HL-60 (cell line): Measurements from ENCODE around the gene ASCL1.

Source experiments
- DNase-seq, 2 experiments: peaks; one replicate each; pipeline ENCODE4 v3.0.0-alpha.2; 2010 to 2020; ENCODE audit warnings: low read depth in 1 of 2, low spot score in 1 of 2
- H3K27ac ChIP-seq: fragments of 250-450 bp; sonication (Bioruptor Pico); replicated peaks from 2 replicates; pipeline ENCODE4 v1.5.1; 2020; ENCODE audit warnings: mild to moderate bottlenecking, moderate library complexity
- H3K27me3 ChIP-seq: fragments of 250-450 bp; sonication (Bioruptor Pico); 2 replicates; pipeline ENCODE4 v1.5.1; 2021; ENCODE audit warnings: mild to moderate bottlenecking, moderate library complexity; ENCODE audit not compliant: insufficient read depth, poor library complexity, severe bottlenecking
- H3K4me3 ChIP-seq: replicated peaks from 2 replicates; pipeline ENCODE4 v1.5.1; 2011; ENCODE audit warnings: mild to moderate bottlenecking, control low read depth, low read length; ENCODE audit not compliant: insufficient read depth
- GABPA ChIP-seq: IDR thresholded peaks from 2 replicates; pipeline ENCODE4 v1.6.1; 2012; ENCODE audit warnings: low read depth
- POLR2AphosphoS5 ChIP-seq: IDR thresholded peaks from 2 replicates; pipeline ENCODE4 v1.6.1; 2012; ENCODE audit warnings: low read depth
- REST ChIP-seq: IDR thresholded peaks from 2 replicates; pipeline ENCODE4 v1.6.1; 2012; ENCODE audit warnings: low read depth; ENCODE audit not compliant: insufficient replicate concordance
- SPI1 ChIP-seq: IDR thresholded peaks from 2 replicates; pipeline ENCODE4 v1.6.1; 2012; ENCODE audit warnings: low read depth, mild to moderate bottlenecking, borderline replicate concordance
- TF ChIP-seq, protein P1 (sequence below): IDR thresholded peaks from one replicate; pipeline ENCODE4 v1.5.1; 2011; ENCODE audit warnings: low read length, control low read depth, inconsistent platforms; ENCODE audit not compliant: insufficient read depth

Gene ASCL1

GRCh38 chr12:102918840-102919239 is 38.6 kb upstream of the ASCL1 start:
- H3K4me3 ChIP-seq: no peak overlapping the region
- no peak for DNase-seq
- no peak overlapping the region for H3K27ac ChIP-seq
- no peaks in the 10 kb centered on the region for H3K27me3 ChIP-seq
- no peak for TF ChIP-seq SPI1
- TF ChIP-seq, protein P1, sequence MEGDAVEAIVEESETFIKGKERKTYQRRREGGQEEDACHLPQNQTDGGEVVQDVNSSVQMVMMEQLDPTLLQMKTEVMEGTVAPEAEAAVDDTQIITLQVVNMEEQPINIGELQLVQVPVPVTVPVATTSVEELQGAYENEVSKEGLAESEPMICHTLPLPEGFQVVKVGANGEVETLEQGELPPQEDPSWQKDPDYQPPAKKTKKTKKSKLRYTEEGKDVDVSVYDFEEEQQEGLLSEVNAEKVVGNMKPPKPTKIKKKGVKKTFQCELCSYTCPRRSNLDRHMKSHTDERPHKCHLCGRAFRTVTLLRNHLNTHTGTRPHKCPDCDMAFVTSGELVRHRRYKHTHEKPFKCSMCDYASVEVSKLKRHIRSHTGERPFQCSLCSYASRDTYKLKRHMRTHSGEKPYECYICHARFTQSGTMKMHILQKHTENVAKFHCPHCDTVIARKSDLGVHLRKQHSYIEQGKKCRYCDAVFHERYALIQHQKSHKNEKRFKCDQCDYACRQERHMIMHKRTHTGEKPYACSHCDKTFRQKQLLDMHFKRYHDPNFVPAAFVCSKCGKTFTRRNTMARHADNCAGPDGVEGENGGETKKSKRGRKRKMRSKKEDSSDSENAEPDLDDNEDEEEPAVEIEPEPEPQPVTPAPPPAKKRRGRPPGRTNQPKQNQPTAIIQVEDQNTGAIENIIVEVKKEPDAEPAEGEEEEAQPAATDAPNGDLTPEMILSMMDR: no peak
- no peak for TF ChIP-seq GABPA
- no peak for TF ChIP-seq POLR2AphosphoS5
- no peak for TF ChIP-seq REST

DNA sequence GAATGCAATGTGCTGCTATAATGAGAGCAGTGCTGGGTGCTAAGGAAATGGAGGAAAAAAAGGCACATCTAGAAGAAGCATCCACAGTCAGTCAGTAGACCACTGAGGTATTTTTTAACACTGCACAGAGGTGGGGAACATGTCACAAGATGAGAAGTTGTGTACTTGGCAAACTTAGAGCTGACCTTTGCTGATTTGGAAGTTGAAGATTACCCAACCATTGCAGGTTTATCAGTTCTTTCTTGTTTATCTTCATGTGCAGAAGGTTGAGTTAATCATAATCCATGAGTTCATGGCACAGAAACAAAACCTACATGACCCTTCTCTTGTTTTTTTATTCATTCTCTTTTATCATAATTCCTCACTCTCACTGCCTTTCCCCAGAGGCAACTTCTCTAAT is 37.2 kb upstream of the ASCL1 start:
- Histone ChIP-seq H3K4me3 (no peak overlapping the region), H3K27ac (no peak overlapping the region), H3K27me3 (no peaks in the 10 kb centered on the region)
- no peak for DNase-seq
- TF ChIP-seq SPI1: no peak
- no peak for TF ChIP-seq POLR2AphosphoS5
- no peak for TF ChIP-seq REST
- TF ChIP-seq, protein P1: no peak
- no peak for TF ChIP-seq GABPA

DNA sequence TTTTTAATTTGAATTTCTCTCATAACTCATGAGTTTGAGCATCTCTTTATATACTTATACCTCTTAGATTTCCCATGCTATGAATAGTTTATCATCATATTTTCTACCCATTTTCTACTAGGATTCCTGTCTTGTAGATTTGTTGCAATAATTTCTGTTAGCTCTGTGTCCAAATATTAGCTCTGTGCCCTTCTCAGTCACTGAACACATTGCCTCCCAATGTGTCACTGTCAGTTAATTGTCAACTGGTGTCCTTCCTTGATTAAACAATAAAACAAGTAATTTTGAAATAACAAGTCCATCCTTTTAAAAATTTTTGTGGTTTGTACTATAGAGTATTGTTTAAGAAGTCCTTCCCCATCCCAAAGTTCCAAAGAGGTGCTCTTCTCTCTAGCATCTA is 36.2 kb upstream of the ASCL1 start:
- H3K4me3 ChIP-seq: no peak overlapping the region
- no peaks in the 10 kb centered on the region for H3K27me3 ChIP-seq
- no peak for TF ChIP-seq POLR2AphosphoS5
- TF ChIP-seq SPI1: no peak
- TF ChIP-seq, protein P1: no peak
- TF ChIP-seq REST: no peak
- TF ChIP-seq GABPA: no peak
- no peak for DNase-seq
- no peak overlapping the region for H3K27ac ChIP-seq
